Non-pigmented ciliary epithelial cell (primary cell): Measurements from ENCODE around the gene WNT10A.

Source experiments
- DNase-seq: peaks from one replicate; pipeline ENCODE4 v3.0.0-alpha.2; 2010; ENCODE audit warnings: low read depth

WNT10A gene

DNA sequence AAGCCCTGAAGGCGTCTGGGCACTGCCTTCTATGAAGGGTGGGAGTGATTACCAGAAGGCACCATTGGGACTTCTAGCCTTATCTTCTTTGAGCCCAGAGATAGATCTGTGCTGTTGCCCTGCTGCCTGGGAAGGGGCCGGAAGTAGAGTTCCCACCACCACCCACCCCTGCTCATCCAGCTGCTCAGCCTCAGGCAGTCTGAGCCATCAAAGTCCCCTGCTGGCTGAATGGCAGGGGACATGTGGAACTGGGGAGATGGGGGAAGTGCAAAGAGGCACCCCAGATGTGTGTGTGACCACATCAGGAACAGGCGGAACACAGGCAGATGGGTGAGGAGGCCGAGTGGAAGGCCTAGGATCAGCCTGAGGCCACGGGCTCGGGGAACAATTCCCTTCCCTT is 3.3 kb upstream of the WNT10A start:
- DNase-seq, result no peak

DNA sequence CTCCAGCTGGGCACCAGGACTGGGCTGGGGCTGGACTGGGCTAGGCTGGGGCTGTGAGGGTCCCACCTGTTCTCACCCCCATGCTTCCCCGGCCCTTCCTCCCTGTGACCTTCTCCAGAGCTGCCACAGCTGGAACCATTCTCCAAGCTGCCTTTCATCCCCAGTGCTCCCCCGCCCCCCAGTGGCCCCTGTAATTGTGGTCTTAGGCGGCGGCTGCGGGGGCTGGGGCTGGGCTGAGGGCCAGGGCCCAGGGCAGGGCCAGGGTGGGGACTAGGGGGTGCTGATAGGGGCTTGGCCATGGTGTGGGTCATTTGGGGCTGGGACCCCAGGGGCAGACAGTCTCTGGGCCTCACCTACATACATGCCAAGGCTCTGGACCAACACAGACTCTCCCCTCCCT is 2.8 kb upstream of the WNT10A start:
- DNase-seq, result no peak

- no peak for DNase-seq
These were observed 2.2 kb upstream of the WNT10A start for GRCh38 chr2:218878486-218878885.

DNA sequence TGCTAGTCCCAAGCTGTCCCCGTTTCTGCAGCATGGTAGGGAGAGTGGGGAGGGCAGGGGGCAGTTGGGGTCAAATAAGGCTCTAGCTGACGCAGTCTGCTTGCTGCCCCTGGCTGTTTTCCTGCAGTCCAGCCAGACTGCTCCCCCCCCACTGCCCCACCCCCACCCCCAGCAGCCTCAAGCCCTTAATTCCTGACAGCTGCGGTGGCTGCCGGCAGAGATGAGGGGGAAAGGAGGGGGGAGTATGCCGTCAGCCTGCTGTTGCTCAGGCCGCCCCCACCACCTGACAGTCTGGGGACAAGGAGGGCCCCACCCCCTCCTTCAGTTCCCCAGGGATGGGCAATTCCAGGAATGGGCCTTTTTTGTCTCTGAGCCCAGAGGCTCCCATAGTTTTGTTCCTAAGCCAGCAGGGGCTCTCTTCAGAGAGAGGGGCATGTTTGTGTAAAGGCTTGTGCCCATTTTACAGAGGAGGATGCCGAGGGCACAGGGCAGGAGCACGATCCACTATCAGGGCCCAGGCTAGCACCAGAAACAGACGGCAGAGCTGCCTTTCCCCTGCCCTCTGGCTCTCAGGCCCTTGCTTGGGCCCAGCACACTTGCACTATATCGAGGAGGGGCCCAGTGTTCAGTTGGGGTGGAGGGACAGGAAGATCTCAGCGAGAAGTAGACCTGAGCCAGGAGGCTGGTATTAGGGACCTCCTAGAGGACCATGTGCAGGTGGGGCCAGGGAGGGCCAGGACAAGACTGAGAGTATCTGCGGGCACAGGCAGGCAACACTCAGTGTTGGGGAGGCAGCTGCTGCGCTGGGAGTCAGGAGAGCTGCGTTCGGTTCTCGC is 1.5 kb upstream of the WNT10A start:
- DNase-seq, result no peak

GRCh38 chr2:218879776-218880101 is 913 bp upstream of the WNT10A start:
- DNase-seq, result no peak

- no peak for DNase-seq
These were observed 375 bp downstream of the WNT10A start for GRCh38 chr2:218880859-218881594.

GRCh38 chr2:218881744-218882460 is 1.2 kb downstream of the WNT10A start:
- no peak for DNase-seq

DNA sequence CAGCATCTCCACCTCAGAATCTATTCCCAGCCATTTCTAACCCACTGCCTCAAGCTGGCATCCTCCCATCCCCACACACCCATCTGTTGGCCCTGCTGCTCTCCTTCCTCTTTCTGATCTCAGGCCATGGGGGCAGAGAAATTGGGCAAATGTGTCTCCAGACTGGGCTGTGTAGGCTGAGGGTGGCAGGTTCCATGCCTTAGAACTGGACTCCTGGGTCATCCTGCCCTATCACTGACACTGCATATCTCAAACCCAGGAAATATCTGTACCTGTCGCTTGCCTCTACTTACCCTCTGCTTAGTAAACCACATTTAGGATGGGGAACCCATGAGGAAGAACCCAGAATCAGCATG is 1.8 kb downstream of the WNT10A start:
- DNase-seq, result no peak

GRCh38 chr2:218882866-218883366 is 2.3 kb downstream of the WNT10A start:
- no peak for DNase-seq

DNA sequence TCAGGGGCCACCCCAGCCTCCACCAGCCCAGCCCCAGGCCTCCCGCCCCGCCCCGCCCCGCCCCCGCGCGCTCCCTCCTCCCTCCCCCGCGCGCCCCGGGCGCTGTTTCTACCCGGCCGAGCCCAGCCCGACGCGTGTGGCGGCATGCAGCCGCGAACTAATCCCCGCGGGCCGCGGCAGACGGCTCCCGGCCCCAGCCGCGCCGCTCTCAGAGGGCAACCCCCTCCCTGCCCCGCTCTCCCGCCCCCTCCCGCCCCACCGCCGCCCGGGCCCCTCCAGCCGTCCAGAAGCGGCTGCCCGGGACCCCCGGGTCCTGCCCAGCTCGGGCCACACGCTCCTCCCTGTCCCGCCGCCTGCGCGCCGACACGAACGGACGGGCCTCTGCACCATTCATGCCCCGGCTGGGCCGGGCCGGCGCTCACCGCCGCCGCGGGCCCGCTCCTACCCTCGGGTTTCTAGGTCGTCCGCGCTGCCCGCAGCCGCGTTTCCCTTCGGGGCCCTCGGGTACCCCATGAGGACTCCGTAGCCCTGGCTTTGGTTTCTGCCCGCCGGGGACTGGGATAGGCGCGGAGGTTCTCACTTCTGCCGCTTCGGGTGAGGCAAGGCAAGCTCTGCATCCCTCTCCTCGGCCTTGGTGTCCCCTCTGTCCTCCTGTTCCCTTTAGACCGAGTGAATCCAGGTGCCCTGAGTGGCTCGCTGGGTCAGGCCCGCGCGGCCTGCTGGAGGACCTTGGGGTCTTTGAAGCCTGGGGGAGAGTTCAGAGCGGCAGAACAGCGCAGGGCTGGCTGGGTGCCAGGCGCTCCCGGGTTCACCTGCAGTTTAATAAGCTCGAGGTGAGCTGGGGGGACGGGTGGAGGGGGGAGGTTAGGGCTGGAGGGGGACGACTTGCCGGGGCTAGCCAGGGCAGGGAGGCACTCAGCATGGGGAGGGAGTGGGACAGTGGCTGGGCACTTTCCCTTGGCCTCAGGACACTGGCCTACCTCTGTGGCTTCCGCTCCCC is 3.1 kb downstream of the WNT10A start:
- no peak for DNase-seq

DNA sequence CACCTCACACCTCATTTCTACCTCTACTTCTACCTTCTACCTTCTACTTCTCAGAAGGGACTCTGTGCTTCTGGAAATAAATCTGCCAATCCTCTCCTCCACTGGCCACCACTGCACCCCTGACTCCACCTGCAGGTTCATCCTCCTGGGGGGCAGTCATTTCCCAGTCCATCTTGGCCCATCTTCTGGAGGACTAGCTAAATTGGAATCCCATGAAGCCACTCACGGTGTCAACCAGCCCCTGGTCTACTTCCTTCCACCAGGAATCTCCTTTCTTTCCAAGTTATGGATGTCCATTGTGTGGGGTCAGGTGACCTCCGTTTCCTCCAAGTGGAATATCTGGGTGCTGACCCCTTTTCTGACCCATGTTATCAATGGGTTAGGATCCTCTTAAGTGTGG is 3.9 kb downstream of the WNT10A start:
- DNase-seq, result no peak

DNA sequence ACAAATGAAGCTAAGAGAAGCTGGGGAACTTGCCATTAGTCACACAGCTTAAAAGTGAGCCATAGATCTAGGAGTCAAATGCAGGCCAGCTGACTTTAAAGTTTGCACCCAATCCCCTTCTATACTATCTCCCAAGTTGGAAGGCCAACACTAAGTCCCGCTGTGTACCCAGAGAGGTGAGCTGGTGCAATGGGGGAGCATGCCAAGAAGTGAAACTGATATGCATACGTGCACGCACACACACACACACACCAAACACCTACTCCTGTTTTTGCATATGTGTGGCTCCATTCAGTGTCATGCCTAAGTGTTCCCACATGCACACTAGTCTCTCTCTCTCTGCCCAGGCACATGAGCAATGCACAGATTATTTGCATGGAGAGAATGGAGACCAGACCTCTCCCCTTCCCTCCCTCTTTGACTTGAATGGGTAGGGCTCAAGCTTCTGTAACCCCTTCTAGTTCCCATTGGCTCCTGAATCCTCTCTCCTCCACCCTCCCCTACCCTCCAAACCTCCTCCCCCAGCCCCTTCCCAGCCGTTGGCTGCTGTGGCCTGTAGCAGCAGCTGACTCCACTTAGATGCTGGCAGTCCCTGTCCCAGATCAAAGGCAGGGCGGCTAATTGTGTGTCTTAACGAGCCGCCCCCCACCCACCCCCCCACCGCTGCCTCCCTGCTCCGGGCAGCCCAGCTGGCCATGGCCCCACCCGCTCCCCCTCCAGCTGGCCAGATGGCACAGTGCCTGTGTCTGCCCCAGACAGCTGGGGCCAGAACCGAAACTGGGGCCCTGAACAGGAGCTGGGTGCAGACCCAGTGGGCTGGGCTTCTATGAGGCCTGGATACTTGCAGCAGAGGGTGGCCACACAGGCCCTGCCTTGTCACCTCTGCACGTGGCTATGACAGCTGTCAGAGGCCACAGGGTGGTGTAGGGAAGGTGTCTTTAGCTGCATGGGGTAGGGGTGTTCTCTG is 5.6 kb downstream of the WNT10A start:
- DNase-seq, result no peak

DNA sequence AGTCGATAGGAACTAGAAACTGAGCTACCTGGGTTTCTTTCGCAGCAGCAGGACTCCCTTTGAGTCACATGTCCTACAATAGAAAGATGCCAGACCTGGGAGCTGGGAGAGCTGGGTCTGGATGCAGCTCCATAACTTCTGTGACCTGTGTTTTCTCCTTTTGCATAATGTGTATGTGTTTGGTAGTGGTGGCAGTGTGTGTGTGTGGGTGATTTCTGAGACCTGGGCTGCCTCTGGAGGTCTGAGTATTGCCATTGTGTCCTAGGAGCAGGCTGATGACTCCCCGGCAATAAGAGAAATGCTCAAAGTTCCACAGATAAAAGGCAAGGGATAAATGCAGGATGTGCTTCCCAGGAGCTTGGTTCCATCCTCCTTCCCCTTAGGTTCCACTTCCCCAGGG is 6.4 kb downstream of the WNT10A start:
- DNase-seq, result no peak

DNA sequence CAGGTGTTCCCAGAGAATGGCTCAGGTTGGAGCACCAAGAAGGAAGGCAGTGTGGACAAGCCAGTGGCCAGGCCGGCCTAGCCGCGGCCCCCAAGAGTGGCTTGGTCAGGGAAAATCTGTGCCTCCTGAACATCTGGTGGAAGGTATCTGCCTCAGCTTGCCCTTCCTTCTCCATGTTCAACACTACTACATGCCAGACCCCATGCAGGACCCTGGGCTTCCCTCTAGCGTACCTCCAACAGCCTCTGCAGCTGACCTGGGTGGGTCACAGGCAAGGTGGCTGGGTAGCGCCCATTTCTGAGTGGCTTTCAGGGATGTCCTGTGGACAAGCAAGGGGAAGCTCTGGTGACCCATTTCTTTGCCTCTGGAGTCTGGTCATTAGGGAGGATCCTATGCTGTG is 7.7 kb downstream of the WNT10A start:
- no peak for DNase-seq

GRCh38 chr2:218889937-218890336 is 9.3 kb downstream of the WNT10A start:
- no peak for DNase-seq

DNA sequence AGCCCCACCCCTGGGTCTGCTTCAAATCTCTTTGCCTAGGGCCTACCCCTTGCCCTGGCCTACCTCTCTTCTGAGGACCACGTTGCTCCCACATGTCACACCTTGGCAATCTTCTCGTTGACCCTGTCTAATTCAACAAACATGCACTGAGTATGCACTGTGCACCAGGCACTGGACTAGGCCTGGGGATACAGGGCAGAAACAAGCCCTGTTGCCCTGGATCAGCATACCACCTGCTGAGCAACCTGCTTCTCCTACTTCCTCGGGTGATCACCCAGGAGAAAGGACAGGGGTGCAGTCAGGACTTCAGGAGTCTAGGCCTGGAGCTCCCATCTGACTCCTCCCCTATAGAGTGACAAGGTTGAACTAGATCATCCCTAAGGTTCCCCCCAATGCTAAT is 9.7 kb downstream of the WNT10A start:
- no peak for DNase-seq

DNA sequence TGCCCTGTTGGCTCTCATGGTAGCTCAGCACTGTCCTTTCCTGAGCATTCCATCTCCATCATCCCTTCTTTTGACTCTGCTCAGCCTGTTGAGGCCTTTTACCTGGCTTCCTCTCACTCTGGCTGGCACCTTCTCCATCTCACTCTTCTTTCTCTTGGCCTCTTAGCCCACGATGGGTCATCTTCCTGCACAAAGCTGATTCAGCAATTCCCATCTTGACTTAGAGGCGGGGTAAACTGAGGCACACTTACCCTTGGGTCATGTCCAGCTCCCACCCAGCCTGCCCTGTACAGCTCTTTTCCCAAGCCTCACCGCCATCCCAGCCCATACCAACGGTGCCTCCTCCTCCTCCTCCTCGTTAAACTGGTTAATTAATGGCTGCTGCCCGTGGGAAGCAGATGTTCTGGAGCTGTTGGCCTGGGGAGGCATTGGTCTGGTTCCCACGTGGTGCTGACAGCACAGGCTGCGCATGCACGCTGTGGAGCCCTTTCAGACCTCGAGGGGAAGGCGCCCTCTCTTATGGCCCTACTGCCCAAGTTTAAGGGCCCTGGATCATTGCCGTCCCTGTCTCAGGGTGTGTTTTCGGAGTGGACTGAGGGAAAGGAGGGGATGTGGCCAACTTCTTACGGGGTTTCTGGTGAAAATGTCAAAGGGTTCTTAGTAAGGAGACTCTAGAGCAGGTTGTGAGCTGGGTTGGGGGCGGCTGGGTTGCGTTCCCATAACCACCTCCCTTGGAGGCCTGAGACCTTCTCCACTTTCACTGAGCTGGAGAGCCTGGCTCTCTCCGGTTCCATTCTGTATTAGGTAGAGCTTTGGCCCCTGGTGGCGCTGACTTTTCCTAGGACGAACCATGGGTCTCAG is 10.9 kb downstream of the WNT10A start:
- DNase-seq, result no peak

DNA sequence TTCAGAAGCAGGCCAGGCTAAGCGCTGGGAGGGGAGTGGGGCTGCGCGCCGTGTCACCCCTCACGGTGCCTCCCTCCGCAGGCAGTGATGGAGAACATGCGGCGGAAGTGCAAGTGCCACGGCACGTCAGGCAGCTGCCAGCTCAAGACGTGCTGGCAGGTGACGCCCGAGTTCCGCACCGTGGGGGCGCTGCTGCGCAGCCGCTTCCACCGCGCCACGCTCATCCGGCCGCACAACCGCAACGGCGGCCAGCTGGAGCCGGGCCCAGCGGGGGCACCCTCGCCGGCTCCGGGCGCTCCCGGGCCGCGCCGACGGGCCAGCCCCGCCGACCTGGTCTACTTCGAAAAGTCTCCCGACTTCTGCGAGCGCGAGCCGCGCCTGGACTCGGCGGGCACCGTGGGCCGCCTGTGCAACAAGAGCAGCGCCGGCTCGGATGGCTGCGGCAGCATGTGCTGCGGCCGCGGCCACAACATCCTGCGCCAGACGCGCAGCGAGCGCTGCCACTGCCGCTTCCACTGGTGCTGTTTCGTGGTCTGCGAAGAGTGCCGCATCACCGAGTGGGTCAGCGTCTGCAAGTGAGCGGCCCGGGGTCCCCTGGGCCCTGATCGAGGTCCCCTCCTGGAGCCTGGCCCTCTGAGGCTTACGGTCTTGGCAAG is 12.2 kb downstream of the WNT10A start:
- DNase-seq, result no peak
